ENCODE data around the gene ZDHHC14.

Gene ZDHHC14

GRCh38 chr6:157723376-157723775, 342.4 kb downstream of the ZDHHC14 start:
- TF ChIP-seq ZFP30 (CRISPR knock-in tag; IDR thresholded peaks at IDR 0.05) (no peak), PATZ1 (CRISPR knock-in tag; IDR thresholded peaks at IDR 0.05; ENCODE audit: borderline replicate concordance) (no peak), POU6F1 (CRISPR knock-in tag; IDR thresholded peaks at IDR 0.05; ENCODE audit: borderline replicate concordance, low read depth) (no peak), ZNF565 (CRISPR knock-in tag; conservative IDR thresholded peaks at IDR 0.05; ENCODE audit: low read depth) (no peak), CSDC2 (CRISPR knock-in tag; IDR thresholded peaks at IDR 0.05) (no peak), ZC3H10 (CRISPR knock-in tag; IDR thresholded peaks at IDR 0.05) (no peak), PPARA (CRISPR knock-in tag; IDR thresholded peaks at IDR 0.05; ENCODE audit: borderline replicate concordance) (no peak), ZNF8 (CRISPR knock-in tag; IDR thresholded peaks at IDR 0.05) (no peak), ISL1 (CRISPR knock-in tag; IDR thresholded peaks at IDR 0.05) (no peak), ZFP3 (CRISPR knock-in tag; IDR thresholded peaks at IDR 0.05) (no peak), RARB (CRISPR knock-in tag; IDR thresholded peaks at IDR 0.05) (no peak), OSR1 (CRISPR knock-in tag; IDR thresholded peaks at IDR 0.05) (no peak), GLIS3 (CRISPR knock-in tag; IDR thresholded peaks at IDR 0.05) (no peak), ZNF70 (CRISPR knock-in tag; IDR thresholded peaks at IDR 0.05) (no peak), TOX (CRISPR knock-in tag; IDR thresholded peaks at IDR 0.05; ENCODE audit: borderline replicate concordance) (no peak), BACH2 (CRISPR knock-in tag; IDR thresholded peaks at IDR 0.05; ENCODE audit: borderline replicate concordance) (no peak), TCF4 (CRISPR knock-in tag; IDR thresholded peaks at IDR 0.05; ENCODE audit: borderline replicate concordance) (no peak), ESRRG (CRISPR knock-in tag; IDR thresholded peaks at IDR 0.05) (no peak)
- TF ChIP-seq, protein P1, sequence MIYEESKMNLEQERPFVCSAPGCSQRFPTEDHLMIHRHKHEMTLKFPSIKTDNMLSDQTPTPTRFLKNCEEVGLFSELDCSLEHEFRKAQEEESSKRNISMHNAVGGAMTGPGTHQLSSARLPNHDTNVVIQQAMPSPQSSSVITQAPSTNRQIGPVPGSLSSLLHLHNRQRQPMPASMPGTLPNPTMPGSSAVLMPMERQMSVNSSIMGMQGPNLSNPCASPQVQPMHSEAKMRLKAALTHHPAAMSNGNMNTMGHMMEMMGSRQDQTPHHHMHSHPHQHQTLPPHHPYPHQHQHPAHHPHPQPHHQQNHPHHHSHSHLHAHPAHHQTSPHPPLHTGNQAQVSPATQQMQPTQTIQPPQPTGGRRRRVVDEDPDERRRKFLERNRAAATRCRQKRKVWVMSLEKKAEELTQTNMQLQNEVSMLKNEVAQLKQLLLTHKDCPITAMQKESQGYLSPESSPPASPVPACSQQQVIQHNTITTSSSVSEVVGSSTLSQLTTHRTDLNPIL (CRISPR knock-in tag; IDR thresholded peaks at IDR 0.05; ENCODE audit: low read depth): no peak
- no peak for ATAC-seq

GRCh38 chr6:157724138-157724820, 343.3 kb downstream of the ZDHHC14 start:
- no peak; the same call in 2 of the 3 replicates for ATAC-seq
- TF ChIP-seq ZFP30 (CRISPR knock-in tag; IDR thresholded peaks at IDR 0.05) (no peak), CSDC2 (CRISPR knock-in tag; IDR thresholded peaks at IDR 0.05) (no peak), ZNF70 (CRISPR knock-in tag; IDR thresholded peaks at IDR 0.05) (no peak), ZC3H10 (CRISPR knock-in tag; IDR thresholded peaks at IDR 0.05) (no peak), POU6F1 (CRISPR knock-in tag; IDR thresholded peaks at IDR 0.05; ENCODE audit: borderline replicate concordance, low read depth) (no peak), ARNTL (CRISPR knock-in tag; IDR thresholded peaks at IDR 0.05; ENCODE audit: borderline replicate concordance, low read depth) (no peak), GLIS3 (CRISPR knock-in tag; IDR thresholded peaks at IDR 0.05) (no peak), TCF4 (CRISPR knock-in tag; IDR thresholded peaks at IDR 0.05; ENCODE audit: borderline replicate concordance) (no peak), PATZ1 (CRISPR knock-in tag; IDR thresholded peaks at IDR 0.05; ENCODE audit: borderline replicate concordance) (no peak), ZNF565 (CRISPR knock-in tag; conservative IDR thresholded peaks at IDR 0.05; ENCODE audit: low read depth) (no peak), ISL1 (CRISPR knock-in tag; IDR thresholded peaks at IDR 0.05) (no peak), SNAI2 (CRISPR knock-in tag; IDR thresholded peaks at IDR 0.05) (no peak), RARB (CRISPR knock-in tag; IDR thresholded peaks at IDR 0.05) (no peak), ZFP3 (CRISPR knock-in tag; IDR thresholded peaks at IDR 0.05) (no peak)
- TF ChIP-seq, protein P2, sequence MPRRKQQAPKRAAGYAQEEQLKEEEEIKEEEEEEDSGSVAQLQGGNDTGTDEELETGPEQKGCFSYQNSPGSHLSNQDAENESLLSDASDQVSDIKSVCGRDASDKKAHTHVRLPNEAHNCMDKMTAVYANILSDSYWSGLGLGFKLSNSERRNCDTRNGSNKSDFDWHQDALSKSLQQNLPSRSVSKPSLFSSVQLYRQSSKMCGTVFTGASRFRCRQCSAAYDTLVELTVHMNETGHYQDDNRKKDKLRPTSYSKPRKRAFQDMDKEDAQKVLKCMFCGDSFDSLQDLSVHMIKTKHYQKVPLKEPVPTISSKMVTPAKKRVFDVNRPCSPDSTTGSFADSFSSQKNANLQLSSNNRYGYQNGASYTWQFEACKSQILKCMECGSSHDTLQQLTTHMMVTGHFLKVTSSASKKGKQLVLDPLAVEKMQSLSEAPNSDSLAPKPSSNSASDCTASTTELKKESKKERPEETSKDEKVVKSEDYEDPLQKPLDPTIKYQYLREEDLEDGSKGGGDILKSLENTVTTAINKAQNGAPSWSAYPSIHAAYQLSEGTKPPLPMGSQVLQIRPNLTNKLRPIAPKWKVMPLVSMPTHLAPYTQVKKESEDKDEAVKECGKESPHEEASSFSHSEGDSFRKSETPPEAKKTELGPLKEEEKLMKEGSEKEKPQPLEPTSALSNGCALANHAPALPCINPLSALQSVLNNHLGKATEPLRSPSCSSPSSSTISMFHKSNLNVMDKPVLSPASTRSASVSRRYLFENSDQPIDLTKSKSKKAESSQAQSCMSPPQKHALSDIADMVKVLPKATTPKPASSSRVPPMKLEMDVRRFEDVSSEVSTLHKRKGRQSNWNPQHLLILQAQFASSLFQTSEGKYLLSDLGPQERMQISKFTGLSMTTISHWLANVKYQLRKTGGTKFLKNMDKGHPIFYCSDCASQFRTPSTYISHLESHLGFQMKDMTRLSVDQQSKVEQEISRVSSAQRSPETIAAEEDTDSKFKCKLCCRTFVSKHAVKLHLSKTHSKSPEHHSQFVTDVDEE (CRISPR knock-in tag; IDR thresholded peaks at IDR 0.05): no peak

All from SK-N-SH treated with all-trans-retinoic acid at 6 μM for 48 hours (cell line).